ENCODE measurements around the gene ARHGAP45.
A peak's percentile ranks its signal among the peaks of the same experiment; 100 is the strongest.
"Not testable (repeated sequence)": the region's sequence is repeated elsewhere in the genome, so short reads cannot be mapped to it uniquely, and the experiment has no call there.

The ARHGAP45 gene

DNA sequence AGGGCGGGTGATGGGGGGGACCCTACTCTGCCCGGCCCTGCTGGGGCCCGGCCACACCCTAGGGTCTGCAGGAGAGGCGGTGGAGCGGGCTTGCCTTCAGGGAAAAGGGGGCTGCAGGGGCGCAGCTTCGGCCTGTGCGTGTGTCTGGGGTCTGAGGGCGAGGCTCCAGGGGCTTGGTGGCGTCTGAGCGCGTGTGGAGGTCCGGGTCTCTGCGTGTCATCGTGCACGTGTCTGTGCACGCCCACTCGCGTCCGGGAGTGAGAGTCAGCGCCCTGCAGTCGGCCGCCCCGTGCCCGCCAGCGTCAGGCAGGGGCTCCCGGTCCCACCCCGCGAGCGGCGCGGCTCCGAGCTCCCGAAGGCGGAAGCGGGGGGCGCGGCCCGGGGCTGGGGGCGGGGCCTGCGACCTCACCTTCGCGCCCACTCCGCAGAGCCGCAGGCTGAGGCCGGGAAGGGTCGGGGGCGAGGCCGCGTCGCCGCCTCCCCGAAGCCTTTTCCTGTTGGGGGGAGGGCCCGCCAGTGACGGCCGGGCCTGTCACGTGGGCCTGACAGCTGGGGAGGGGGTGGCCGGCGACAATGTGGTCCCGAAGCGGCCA is at the start of gene ARHGAP45:
Gene ARHGAP45 (plus strand): TSS at position 420 of the 593 bp plus-strand sequence. CDS start 239 bp downstream, outside the sequence.
- no peak for FAIRE-seq

DNA sequence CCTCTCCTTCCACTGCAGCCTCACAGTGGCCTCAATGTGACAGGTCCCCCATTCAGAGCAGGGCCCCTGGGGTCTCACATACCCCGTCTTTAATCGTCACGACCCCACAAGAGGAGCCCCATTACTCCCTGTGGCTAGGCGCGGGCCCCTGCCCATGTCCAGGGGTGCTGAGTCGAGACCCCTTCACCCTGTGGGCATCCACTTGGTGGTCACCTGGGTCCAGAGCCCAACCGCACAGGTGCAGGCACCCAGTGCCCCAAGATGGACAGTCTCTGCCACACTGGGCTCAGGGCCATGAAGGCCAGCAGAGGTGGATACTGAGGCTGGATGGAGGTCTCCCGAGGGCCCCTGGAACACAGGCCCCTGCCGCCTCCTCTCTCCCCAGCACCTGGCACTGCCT is 49.1 kb upstream of the ARHGAP45 start:
- no peak for FAIRE-seq

GRCh38 chr19:1018393-1018792 is 48.6 kb upstream of the ARHGAP45 start:
- FAIRE-seq, result no peak

GRCh38 chr19:1018932-1019615 is 47.9 kb upstream of the ARHGAP45 start:
- FAIRE-seq, result no peak

DNA sequence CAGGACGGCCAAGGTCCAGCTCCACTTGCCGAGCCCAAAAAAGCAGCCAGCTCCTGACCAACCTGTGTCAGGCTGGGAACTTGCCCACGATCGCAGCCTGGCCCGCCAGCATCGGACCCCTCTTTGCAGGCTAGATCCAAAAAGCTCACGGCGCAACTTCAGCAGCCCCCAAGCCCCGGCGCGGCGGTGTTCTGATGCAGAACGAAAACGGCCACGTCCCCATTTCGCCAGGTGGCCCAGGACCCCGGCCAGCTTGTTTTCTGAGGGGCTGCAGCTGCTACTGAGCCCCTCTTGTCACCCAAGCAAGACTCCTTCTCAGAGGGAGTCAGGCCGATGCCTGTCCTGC is 47.4 kb upstream of the ARHGAP45 start:
- FAIRE-seq, result no peak

GRCh38 chr19:1019980-1020867 is 46.7 kb upstream of the ARHGAP45 start:
- no peak for FAIRE-seq

GRCh38 chr19:1020868-1021425 is 46.0 kb upstream of the ARHGAP45 start, which contains the start of gene TMEM259:
TMEM259 (minus strand) TSS chr19:1021123; CDS start chr19:1020996, 127 bp downstream.
- peak; percentile 10 for FAIRE-seq

- not testable (repeated sequence) for FAIRE-seq
Observed at GRCh38 chr19:1023883-1024188, 43.1 kb upstream of the ARHGAP45 start.

GRCh38 chr19:1025080-1025479 is 41.9 kb upstream of the ARHGAP45 start:
- not testable (repeated sequence) for FAIRE-seq

- FAIRE-seq, result no peak
Observed at GRCh38 chr19:1025960-1026782, 40.8 kb upstream of the ARHGAP45 start, which contains the start of gene CNN2. CNN2 (plus strand) TSS chr19:1026608; CDS start chr19:1026662, 54 bp downstream.

DNA sequence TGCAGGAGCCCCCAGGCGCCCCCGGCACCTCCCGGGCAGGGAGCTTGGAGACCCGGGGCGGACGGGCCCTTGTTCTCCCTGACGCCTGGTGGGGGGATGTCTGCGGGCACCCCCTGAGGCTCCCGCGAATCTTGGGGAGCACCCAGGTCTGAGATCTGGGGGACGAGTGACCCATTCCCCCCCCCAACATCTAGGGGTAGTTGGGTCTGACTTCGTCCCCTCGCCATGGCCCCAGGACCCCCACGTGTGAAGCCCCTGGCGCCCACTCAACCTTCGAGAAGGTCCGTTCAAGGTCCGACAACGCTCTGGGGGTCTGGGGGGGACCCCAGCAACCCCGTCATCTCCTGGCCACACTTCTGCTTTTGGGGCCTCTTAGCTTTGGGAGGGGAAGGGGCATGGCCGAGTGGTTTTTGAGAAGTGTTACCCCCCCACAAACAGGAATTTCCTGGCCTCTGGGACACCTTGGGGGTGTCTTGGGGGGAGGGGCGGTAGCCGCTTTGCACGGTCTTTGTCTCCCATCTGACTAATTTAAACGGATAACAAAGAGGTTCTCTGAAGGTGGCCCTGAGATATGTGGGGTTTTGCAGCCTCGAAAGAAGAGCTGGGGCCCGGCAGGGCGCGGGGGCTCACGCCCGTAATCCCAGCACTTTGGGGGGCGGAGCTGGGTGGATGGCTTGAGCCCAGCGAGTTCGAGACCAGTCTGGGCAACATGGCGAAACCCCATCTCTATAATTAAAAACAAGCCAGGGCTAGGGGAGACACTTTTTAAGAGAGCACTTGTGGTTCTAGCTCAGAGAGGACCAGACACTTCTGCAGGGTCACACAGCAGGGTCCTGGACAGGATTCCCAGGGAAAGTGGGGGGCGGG is 40.0 kb upstream of the ARHGAP45 start:
- no peak for FAIRE-seq

GRCh38 chr19:1027650-1028061 is 39.3 kb upstream of the ARHGAP45 start:
- no peak for FAIRE-seq

GRCh38 chr19:1028062-1028926 is 38.7 kb upstream of the ARHGAP45 start:
- FAIRE-seq, result no peak

- FAIRE-seq, result no peak
Observed at GRCh38 chr19:1032264-1032867, 34.6 kb upstream of the ARHGAP45 start.

GRCh38 chr19:1035998-1036621 is 30.9 kb upstream of the ARHGAP45 start:
- FAIRE-seq, result no peak

- FAIRE-seq, result no peak
Observed at GRCh38 chr19:1037621-1038064, 29.3 kb upstream of the ARHGAP45 start.

- no peak for FAIRE-seq
Observed at GRCh38 chr19:1038978-1039645, 27.9 kb upstream of the ARHGAP45 start.

GRCh38 chr19:1039646-1040475 is 27.1 kb upstream of the ARHGAP45 start, which contains the start of gene ABCA7:
ABCA7 (plus strand) TSS chr19:1040107; CDS start chr19:1041362, 1,255 bp downstream.
- no peak for FAIRE-seq

Data from colon (tissue), 2 donors.